Adrenal gland (tissue), 12 donors: ENCODE data around the gene UBE2E1. TPM values are rescaled to one million over a fixed set of nuclear protein-coding genes. Genes with fewer than 3 reads are reported as not detected.

Experiments
- DNase-seq, 7 donors: peaks; one replicate each; pipeline ENCODE4 v3.0.0-alpha.2; 2019 to 2020
- H3K27ac ChIP-seq, 5 donors: fragments of 200-600 bp; sonication (generic) in 4 of 5; 1 replicate in 3 of 5; 2 replicates in 2 of 5; pipeline versions ENCODE4 v1.5.1 to v1.8.0; 2016 to 2020; ENCODE audit warnings: mild to moderate bottlenecking in 1 of 5
- H3K27me3 ChIP-seq: fragments of 200-600 bp; 2 replicates; pipeline ENCODE4 v1.8.0; 2021
- H3K36me3 ChIP-seq, 2 donors: fragments of 200-600 bp; replicated peaks in 1 of 2; 1 replicate in 1 of 2; 2 replicates in 1 of 2; pipeline versions ENCODE4 v1.5.1 to v1.8.0; 2018 to 2022
- H3K4me1 ChIP-seq, 2 donors: fragments of 200-600 bp; replicated peaks in 1 of 2; 1 replicate in 1 of 2; 2 replicates in 1 of 2; pipeline versions ENCODE4 v1.5.1 to v1.8.0; 2018 to 2021
- H3K4me3 ChIP-seq, 4 donors: fragments of 200-600 bp; sonication (generic) in 3 of 4; one replicate each; pipeline ENCODE4 v1.5.1; 2016 to 2018
- H3K9me3 ChIP-seq, 3 donors: fragments of 200-600 bp; sonication (generic) in 1 of 3; replicated peaks in 1 of 3; 1 replicate in 2 of 3; 2 replicates in 1 of 3; pipeline versions ENCODE4 v1.5.1 to v1.8.0; 2016 to 2021
- CTCF ChIP-seq, 6 experiments: fragments of 450-650 bp in 4 of 6; fragments of 200-600 bp in 2 of 6; sonication (generic) in 1 of 6; IDR thresholded peaks; 1 replicate in 5 of 6; 2 replicates in 1 of 6; pipeline versions ENCODE4 v1.5.1 to v1.8.0; 2016 to 2021; ENCODE audit warnings: antibody characterized with exemption in 6 of 6, mild to moderate bottlenecking in 2 of 6, moderate library complexity in 1 of 6
- POLR2A ChIP-seq, 2 donors: fragments of 450-650 bp; IDR thresholded peaks; one replicate each; pipeline ENCODE4 v1.6.1; 2017; ENCODE audit warnings: antibody characterized with exemption in 2 of 2, mild to moderate bottlenecking in 2 of 2, moderate library complexity in 1 of 2
- WGBS, 4 donors: extraction: QIAGEN DNeasy Blood & Tissue Kit in 2 of 4; methylation state at CpG; one replicate each; pipeline versions ENCODE4 v1.1.5 to v1.1.7; 2013 to 2017; 5-methylcytosine and 5-hydroxymethylcytosine counted together
- intact Hi-C, 2 donors: fragments of 100-400 bp; cut with DNase I; formaldehyde crosslinking; loops; one replicate each; pipeline versions ENCODE4 v1.14.1 to v1.15.0; 2022 to 2023
- polyA plus RNA-seq, 3 donors: library from polyadenylated mRNA; stranded (reverse); fragments of 200-250 nt in 2 of 3; fragments of 350-450 nt in 1 of 3; fragmentation: Illumina TruSeq in 1 of 3; extraction: RNeasy Lipid Tissue Mini Kit (QIAGEN cat#74804) in 1 of 3; gene quantifications; one replicate each; pipeline ENCODE4 v1.2.3, GENCODE V29; 2013 to 2014
- total RNA-seq, 9 donors: library from RNA; depleted of rRNA in 4 of 9; stranded (reverse); fragments of >200 nt in 4 of 9; fragments of 120-200 nt in 1 of 9; fragmentation: NEBNext Ultra II Directional in 1 of 9; extraction: Animal tissue kit (Norgen Biotek cat#: 25700) in 1 of 9; gene quantifications; one replicate each; pipeline versions ENCODE4 v1.1.0 to v1.2.4, GENCODE V29; 2013 to 2023
- donor health status: healthy with polysubstance abuse.
- donor health status: Bipolar disorder and iron deficiency.
- donor health status: DM: yes; HTN: yes; CAD: no.
- donor health status: DM: no; HTN: no; CAD: no.
- donor health status: DM: no; HTN: no; CAD: no.
- donor health status: DM: yes; HTN: yes; CAD: no.

The UBE2E1 gene
- total and polyA plus RNA-seq, 12 donors: 19.4 to 80.5 (median 59.9) TPM

DNA sequence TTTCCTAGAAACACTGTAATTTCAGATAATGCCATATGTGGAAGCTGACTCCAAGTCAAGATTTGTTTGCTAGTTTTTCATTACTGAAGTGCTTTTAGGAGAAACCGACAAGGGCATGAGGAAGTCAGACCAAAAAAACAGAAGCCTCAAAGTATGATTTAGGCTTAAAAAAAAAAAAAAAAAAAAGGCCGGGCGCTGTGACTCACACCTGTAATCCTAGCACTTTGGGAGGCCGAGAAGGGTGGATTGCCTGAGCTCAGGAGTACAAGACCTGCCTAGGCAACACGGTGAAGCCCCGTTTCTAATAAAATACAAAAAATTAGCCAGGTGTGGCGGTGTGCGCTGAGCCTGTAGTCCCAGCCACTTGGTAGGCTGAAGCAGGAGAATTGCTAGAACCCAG is 122.8 kb downstream of the UBE2E1 start:
- WGBS, 4 donors: 53 to 68% (median 67%) methylated on average over 6 to 8 of the region's 8 CpGs
- Histone ChIP-seq H3K4me1 (no peaks in the 10 kb centered on the region), H3K27me3 (no peaks in the 10 kb centered on the region), H3K4me3 (no peak overlapping the region), H3K9me3 (no peaks in the 10 kb centered on the region), H3K36me3 (no peaks in the 10 kb centered on the region), H3K27ac (no peak overlapping the region)
- intact Hi-C loops: no loop called here
- TF ChIP-seq CTCF (IDR thresholded peaks at IDR 0.05) (no peak), POLR2A (IDR thresholded peaks at IDR 0.05) (no peak)
- no peak for DNase-seq

GRCh38 chr3:23931597-23931996 is 125.8 kb downstream of the UBE2E1 start:
- Histone ChIP-seq H3K4me3 (no peak overlapping the region), H3K27ac (no peak overlapping the region), H3K4me1 (no peaks in the 10 kb centered on the region), H3K9me3 (no peaks in the 10 kb centered on the region), H3K27me3 (no peaks in the 10 kb centered on the region), H3K36me3 (no peaks in the 10 kb centered on the region)
- 75 to 88% (median 79%) methylated on average over 3 of the region's 3 CpGs for WGBS, 4 donors
- DNase-seq: no peak
- TF ChIP-seq CTCF (IDR thresholded peaks at IDR 0.05) (no peak), POLR2A (IDR thresholded peaks at IDR 0.05) (no peak)
- intact Hi-C loops: no loop called here

- Histone ChIP-seq H3K27me3 (no peaks in the 10 kb centered on the region), H3K27ac (no peak overlapping the region), H3K36me3 (no peaks in the 10 kb centered on the region), H3K4me1 (no peaks in the 10 kb centered on the region), H3K4me3 (no peak overlapping the region), H3K9me3 (no peaks in the 10 kb centered on the region)
- no peak for DNase-seq
- TF ChIP-seq POLR2A (IDR thresholded peaks at IDR 0.05): no peak
- no peak for TF ChIP-seq CTCF (IDR thresholded peaks at IDR 0.05)
- intact Hi-C loops: no loop called here
- 77 to 85% (median 80%) methylated on average over 4 of the region's 4 CpGs for whole genome bisulfite sequencing, 4 donors
Observed at GRCh38 chr3:23932571-23932970, 126.8 kb downstream of the UBE2E1 start.

- H3K27me3 ChIP-seq: no peaks in the 10 kb centered on the region
- H3K4me1 ChIP-seq: no peaks in the 10 kb centered on the region
- WGBS, 4 donors: 62 to 74% (median 64%) methylated on average over 4 of the region's 4 CpGs
- no peaks in the 10 kb centered on the region for H3K36me3 ChIP-seq
- no peak for DNase-seq
- TF ChIP-seq CTCF (IDR thresholded peaks at IDR 0.05) (no peak), POLR2A (IDR thresholded peaks at IDR 0.05) (no peak)
- no peaks in the 10 kb centered on the region for H3K9me3 ChIP-seq
- no peak overlapping the region for H3K27ac ChIP-seq
- intact Hi-C loops: no loop called here
- H3K4me3 ChIP-seq: no peak overlapping the region
Observed at GRCh38 chr3:23934253-23934652, 128.5 kb downstream of the UBE2E1 start.
